ENCODE results near the gene NFIA. TPM values are rescaled to one million over a fixed set of nuclear protein-coding genes. Genes with fewer than 3 reads are reported as not detected.

The NFIA gene
- total RNA-seq, 2 donors from 2014 or later = 61.4 to 86.3 TPM

- no peak for DNase-seq (ENCODE audit: low spot score)
- intact Hi-C loops (cut with DNase I) = no loop called here
These were observed 131.1 kb downstream of the NFIA start for GRCh38 chr1:61213245-61214011.

GRCh38 chr1:61215119-61215518 is 132.8 kb downstream of the NFIA start:
- no peak for DNase-seq (ENCODE audit: low spot score)
- Histone ChIP-seq H3K36me3 (no peaks in the 10 kb centered on the region), H3K4me3 (no peak overlapping the region), H3K9me3 (no peaks in the 10 kb centered on the region), H3K27ac (no peak overlapping the region), H3K4me1 (replicated peaks) (no peaks in the 10 kb centered on the region), H3K27me3 (replicated peaks; ENCODE audit: insufficient read depth) (no peaks in the 10 kb centered on the region)
- WGBS = 94% methylated on average over 2 of the region's 2 CpGs
- TF ChIP-seq POLR2A (IDR thresholded peaks at IDR 0.05) = no peak
- no peak for TF ChIP-seq POLR2AphosphoS5 (IDR thresholded peaks at IDR 0.05)
- TF ChIP-seq CTCF (IDR thresholded peaks at IDR 0.05) = no peak
- intact Hi-C loops (cut with DNase I) = no loop called here

More at GRCh38 chr1:61213245-61214011, 131.1 kb downstream of the NFIA start:
- WGBS = 97% methylated on average over 12 of the region's 12 CpGs
- no peaks in the 10 kb centered on the region for H3K27me3 ChIP-seq (replicated peaks; ENCODE audit: insufficient read depth)
- no peaks in the 10 kb centered on the region for H3K4me1 ChIP-seq (replicated peaks)
- TF ChIP-seq CTCF (IDR thresholded peaks at IDR 0.05) (no peak), POLR2AphosphoS5 (IDR thresholded peaks at IDR 0.05) (no peak), POLR2A (IDR thresholded peaks at IDR 0.05) (no peak)
- no peak overlapping the region for H3K4me3 ChIP-seq
- no peaks in the 10 kb centered on the region for H3K9me3 ChIP-seq
- H3K36me3 ChIP-seq = no peaks in the 10 kb centered on the region
- H3K27ac ChIP-seq = no peak overlapping the region

GRCh38 chr1:61215676-61216289 is 133.4 kb downstream of the NFIA start:
- no peak overlapping the region for H3K27ac ChIP-seq
- no peaks in the 10 kb centered on the region for H3K9me3 ChIP-seq
- H3K27me3 ChIP-seq (replicated peaks; ENCODE audit: insufficient read depth) = no peaks in the 10 kb centered on the region
- no peak for TF ChIP-seq POLR2A (IDR thresholded peaks at IDR 0.05)
- no peak for TF ChIP-seq POLR2AphosphoS5 (IDR thresholded peaks at IDR 0.05)
- TF ChIP-seq CTCF (IDR thresholded peaks at IDR 0.05) = no peak
- intact Hi-C loops (cut with DNase I) = no loop called here
- H3K4me1 ChIP-seq (replicated peaks) = no peaks in the 10 kb centered on the region
- DNase-seq (ENCODE audit: low spot score) = no peak
- 87% methylated on average over 6 of the region's 6 CpGs for WGBS
- no peak overlapping the region for H3K4me3 ChIP-seq
- no peaks in the 10 kb centered on the region for H3K36me3 ChIP-seq

- H3K9me3 ChIP-seq = no peaks in the 10 kb centered on the region
- H3K4me1 ChIP-seq (replicated peaks) = no peaks in the 10 kb centered on the region
- H3K4me3 ChIP-seq = no peak overlapping the region
- no peak for DNase-seq (ENCODE audit: low spot score)
- TF ChIP-seq POLR2A (IDR thresholded peaks at IDR 0.05) = no peak
- TF ChIP-seq POLR2AphosphoS5 (IDR thresholded peaks at IDR 0.05) = no peak
- no peak for TF ChIP-seq CTCF (IDR thresholded peaks at IDR 0.05)
- H3K27ac ChIP-seq = no peak overlapping the region
- no peaks in the 10 kb centered on the region for H3K27me3 ChIP-seq (replicated peaks; ENCODE audit: insufficient read depth)
- no peaks in the 10 kb centered on the region for H3K36me3 ChIP-seq
- WGBS = 54% methylated on average over 2 of the region's 2 CpGs
- intact Hi-C loops (cut with DNase I) = no loop called here
These were observed 138.2 kb downstream of the NFIA start for GRCh38 chr1:61220536-61220935.

GRCh38 chr1:61221642-61222041 is 139.3 kb downstream of the NFIA start:
- intact Hi-C loops (cut with DNase I) = no loop called here
- TF ChIP-seq POLR2AphosphoS5 (IDR thresholded peaks at IDR 0.05) (no peak), CTCF (IDR thresholded peaks at IDR 0.05) (no peak)
- no peak overlapping the region for H3K4me3 ChIP-seq
- no peaks in the 10 kb centered on the region for H3K36me3 ChIP-seq
- H3K27me3 ChIP-seq (replicated peaks; ENCODE audit: insufficient read depth) = no peaks in the 10 kb centered on the region
- 56% methylated on average over 4 of the region's 4 CpGs for WGBS
- H3K4me1 ChIP-seq (replicated peaks) = no peaks in the 10 kb centered on the region
- no peak overlapping the region for H3K27ac ChIP-seq
- H3K9me3 ChIP-seq = no peaks in the 10 kb centered on the region
- DNase-seq (ENCODE audit: low spot score) = no peak

Data from prostate gland (tissue), 2 donors.